Uterus (tissue), 2 donors: ENCODE data around the gene LDHD.

Source experiments
- CTCF ChIP-seq, 4 experiments: fragments of 200-600 bp in 2 of 4; fragments of 450-650 bp in 2 of 4; sonication (generic) in 2 of 4; IDR thresholded peaks; one replicate each; pipeline ENCODE4 v1.5.1; 2016 to 2019; ENCODE audit warnings: antibody characterized with exemption in 4 of 4, mild to moderate bottlenecking in 2 of 4, moderate library complexity in 1 of 4
- POLR2A ChIP-seq, 2 donors: fragments of 450-650 bp; IDR thresholded peaks; one replicate each; pipeline ENCODE4 v1.6.1; 2016; ENCODE audit warnings: antibody characterized with exemption in 2 of 2, mild to moderate bottlenecking in 1 of 2, moderate library complexity in 1 of 2

GRCh38 chr16:75160386-75160785 is 43.8 kb upstream of the LDHD start:
- TF ChIP-seq CTCF (IDR thresholded peaks at IDR 0.05): no peak
- no peak for TF ChIP-seq POLR2A (IDR thresholded peaks at IDR 0.05)
